HG02852 (cell line): Measurements from ENCODE around the gene MOCS2.

Experiments used
- ATAC-seq: cut with Tn5 transposase; IDR thresholded peaks from one replicate; pipeline ENCODE4 v1.9.1; 2021; ENCODE audit warnings: mild to moderate bottlenecking, moderate library complexity; ENCODE audit not compliant: unreplicated experiment

The MOCS2 gene

GRCh38 chr5:53055365-53055764, 54.2 kb downstream of the MOCS2 start:
- no peak for ATAC-seq

GRCh38 chr5:53053364-53053763, 56.2 kb downstream of the MOCS2 start:
- no peak for ATAC-seq

GRCh38 chr5:53052499-53052898, 57.1 kb downstream of the MOCS2 start:
- ATAC-seq: no peak

GRCh38 chr5:53048248-53048647, 61.3 kb downstream of the MOCS2 start:
- no peak for ATAC-seq
